Fibroblast of lung (primary cell): ENCODE data around the gene INSYN2B.

Experiments used
- EZH2 ChIP-seq: IDR thresholded peaks from 2 replicates; pipeline ENCODE4 v1.5.1; 2012; ENCODE audit warnings: low read length, control low read depth, mild to moderate bottlenecking; ENCODE audit errors: missing control alignments
- TF ChIP-seq, protein P1 (sequence below), 2 donors: IDR thresholded peaks in 1 of 2; conservative IDR thresholded peaks in 1 of 2; 1 replicate in 1 of 2; 2 replicates in 1 of 2; pipeline ENCODE4 v1.5.1; 2011 to 2012; ENCODE audit warnings: low read length in 2 of 2, control low read depth in 1 of 2, inconsistent platforms in 1 of 2, low read depth in 1 of 2, mild to moderate bottlenecking in 1 of 2

DNA sequence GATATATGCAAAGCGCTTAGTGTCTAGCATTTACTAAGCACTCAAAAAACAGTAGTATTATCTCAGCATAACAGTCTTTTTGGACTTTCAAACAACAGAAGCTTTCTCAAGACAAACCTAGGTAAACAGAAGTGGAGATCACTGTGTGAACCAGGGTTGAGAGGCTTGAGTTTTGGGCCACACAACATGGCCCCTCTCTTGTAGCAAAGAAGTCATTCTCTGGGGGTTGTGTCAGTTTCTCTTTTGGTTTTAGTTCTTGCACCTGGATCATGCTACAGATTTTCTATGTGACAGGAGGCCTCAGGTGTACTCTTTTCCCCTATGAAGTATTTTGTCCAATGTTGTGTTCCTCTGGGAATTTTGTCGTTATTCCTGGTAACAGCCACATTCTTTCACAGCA, 30.0 kb downstream of the INSYN2B start:
- TF ChIP-seq, protein P1, sequence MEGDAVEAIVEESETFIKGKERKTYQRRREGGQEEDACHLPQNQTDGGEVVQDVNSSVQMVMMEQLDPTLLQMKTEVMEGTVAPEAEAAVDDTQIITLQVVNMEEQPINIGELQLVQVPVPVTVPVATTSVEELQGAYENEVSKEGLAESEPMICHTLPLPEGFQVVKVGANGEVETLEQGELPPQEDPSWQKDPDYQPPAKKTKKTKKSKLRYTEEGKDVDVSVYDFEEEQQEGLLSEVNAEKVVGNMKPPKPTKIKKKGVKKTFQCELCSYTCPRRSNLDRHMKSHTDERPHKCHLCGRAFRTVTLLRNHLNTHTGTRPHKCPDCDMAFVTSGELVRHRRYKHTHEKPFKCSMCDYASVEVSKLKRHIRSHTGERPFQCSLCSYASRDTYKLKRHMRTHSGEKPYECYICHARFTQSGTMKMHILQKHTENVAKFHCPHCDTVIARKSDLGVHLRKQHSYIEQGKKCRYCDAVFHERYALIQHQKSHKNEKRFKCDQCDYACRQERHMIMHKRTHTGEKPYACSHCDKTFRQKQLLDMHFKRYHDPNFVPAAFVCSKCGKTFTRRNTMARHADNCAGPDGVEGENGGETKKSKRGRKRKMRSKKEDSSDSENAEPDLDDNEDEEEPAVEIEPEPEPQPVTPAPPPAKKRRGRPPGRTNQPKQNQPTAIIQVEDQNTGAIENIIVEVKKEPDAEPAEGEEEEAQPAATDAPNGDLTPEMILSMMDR (conservative IDR thresholded peaks at IDR 0.05 in 1 of 2, IDR thresholded peaks at IDR 0.05 in 1 of 2; ENCODE audit: low read depth in 1 of 2, low read length in 2 of 2) = no peak
- no peak for TF ChIP-seq EZH2
